Upper lobe of left lung (tissue), 6 donors: ENCODE data around the gene TMCO5A. TPM values are rescaled to one million over a fixed set of nuclear protein-coding genes. Genes with fewer than 3 reads are reported as not detected.
"Not testable (repeated sequence)": the region's sequence is repeated elsewhere in the genome, so short reads cannot be mapped to it uniquely, and the experiment has no call there.

Experiments
- ATAC-seq, 2 donors: fragments of 200-7000 bp; cut with Tn5 transposase; one replicate each; pipeline ENCODE4 v1.9.1; 2022; ENCODE audit warnings: mild to moderate bottlenecking in 2 of 2, moderate library complexity in 2 of 2; ENCODE audit not compliant: low FRiP score in 2 of 2
- DNase-seq, 2 donors: peaks; one replicate each; pipeline ENCODE4 v3.0.0-alpha.2; 2019 to 2020
- H3K27ac ChIP-seq, 4 donors: fragments of 200-600 bp; sonication (generic); one replicate each; pipeline ENCODE4 v1.5.1; 2016 to 2019
- H3K27me3 ChIP-seq, 4 donors: fragments of 200-600 bp; sonication (generic); one replicate each; pipeline ENCODE4 v1.5.1; 2017 to 2019
- H3K36me3 ChIP-seq, 4 donors: fragments of 200-600 bp; sonication (generic); one replicate each; pipeline ENCODE4 v1.5.1; 2016 to 2019
- H3K4me1 ChIP-seq, 4 donors: fragments of 200-600 bp; sonication (generic); one replicate each; pipeline ENCODE4 v1.5.1; 2018 to 2019
- H3K4me3 ChIP-seq, 4 donors: fragments of 200-600 bp; sonication (generic); one replicate each; pipeline ENCODE4 v1.5.1; 2017 to 2019; ENCODE audit warnings: mild to moderate bottlenecking in 2 of 4, moderate library complexity in 1 of 4
- H3K9me3 ChIP-seq, 4 donors: fragments of 200-600 bp; sonication (generic); one replicate each; pipeline ENCODE4 v1.5.1; 2018 to 2019
- CTCF ChIP-seq, 6 experiments: fragments of 450-650 bp in 4 of 6; fragments of 200-600 bp in 2 of 6; sonication (generic) in 2 of 6; IDR thresholded peaks; one replicate each; pipeline ENCODE4 v1.5.1; 2016 to 2019; ENCODE audit warnings: antibody characterized with exemption in 6 of 6
- EP300 ChIP-seq, 4 donors: sonication (generic); formaldehyde crosslinking; IDR thresholded peaks; one replicate each; pipeline ENCODE4 v1.5.1; 2017; ENCODE audit warnings: antibody characterized with exemption in 4 of 4, control low read depth in 2 of 4
- POLR2A ChIP-seq, 4 donors: fragments of 450-650 bp; IDR thresholded peaks; one replicate each; pipeline ENCODE4 v1.5.1; 2016 to 2017; ENCODE audit warnings: antibody characterized with exemption in 4 of 4, mild to moderate bottlenecking in 2 of 4
- POLR2AphosphoS5 ChIP-seq, 2 donors: sonication (generic); formaldehyde crosslinking; IDR thresholded peaks; one replicate each; pipeline ENCODE4 v1.5.1; 2017; ENCODE audit warnings: antibody characterized with exemption in 2 of 2
- WGBS, 2 donors: methylation state at CpG; one replicate each; pipeline ENCODE4 v1.1.5; 2017 to 2018; 5-methylcytosine and 5-hydroxymethylcytosine counted together
- total RNA-seq, 6 donors: library from RNA; depleted of rRNA in 4 of 6; stranded (reverse); fragments of >200 nt in 4 of 6; gene quantifications; one replicate each; pipeline versions ENCODE4 v1.1.0 to v1.2.1, GENCODE V29; 2016 to 2021
- donor health status: DM: no; HTN: no; CAD: no; lungs with moderate emphysema.
- donor health status: DM: no; HTN: yes; CAD: no; lungs with severe emphysema.

Gene TMCO5A
- total RNA-seq, 6 donors from 2014 or later, result 2.0 TPM; not detected in 5

GRCh38 chr15:37940876-37941275 lies 6.4 kb downstream of the TMCO5A start:
- DNase-seq (no peak), ATAC-seq (no peak)
- no peak for TF ChIP-seq POLR2A (IDR thresholded peaks at IDR 0.05)
- no peak for TF ChIP-seq EP300 (IDR thresholded peaks at IDR 0.05)
- no peak for TF ChIP-seq CTCF (IDR thresholded peaks at IDR 0.05)
- no peak for TF ChIP-seq POLR2AphosphoS5 (IDR thresholded peaks at IDR 0.05)
- Histone ChIP-seq H3K4me3 (no peak overlapping the region), H3K27ac (no peak overlapping the region), H3K27me3 (no peaks in the 10 kb centered on the region), H3K36me3 (no peaks in the 10 kb centered on the region), H3K4me1 (no peaks in the 10 kb centered on the region), H3K9me3 (no peaks in the 10 kb centered on the region)
- WGBS, 2 donors, result 39 to 45% methylated on average over 3 of the region's 3 CpGs

- ATAC-seq (no peak), DNase-seq (no peak)
- no peaks in the 10 kb centered on the region for H3K27me3 ChIP-seq
- no peak overlapping the region for H3K4me3 ChIP-seq
- TF ChIP-seq EP300 (IDR thresholded peaks at IDR 0.05) (no peak), CTCF (IDR thresholded peaks at IDR 0.05) (no peak), POLR2A (IDR thresholded peaks at IDR 0.05) (no peak), POLR2AphosphoS5 (IDR thresholded peaks at IDR 0.05) (no peak)
- H3K36me3 ChIP-seq, result no peaks in the 10 kb centered on the region
- no peaks in the 10 kb centered on the region for H3K4me1 ChIP-seq
- H3K9me3 ChIP-seq, result no peaks in the 10 kb centered on the region
- no peak overlapping the region for H3K27ac ChIP-seq
Observed at GRCh38 chr15:37941779-37942178, 7.3 kb downstream of the TMCO5A start.

- Histone ChIP-seq H3K4me3 (no peak overlapping the region), H3K27me3 (no peaks in the 10 kb centered on the region), H3K36me3 (no peaks in the 10 kb centered on the region), H3K9me3 (no peaks in the 10 kb centered on the region), H3K4me1 (no peaks in the 10 kb centered on the region), H3K27ac (no peak overlapping the region)
- TF ChIP-seq POLR2AphosphoS5 (IDR thresholded peaks at IDR 0.05), result no peak
- TF ChIP-seq POLR2A (IDR thresholded peaks at IDR 0.05), result no peak
- TF ChIP-seq EP300 (IDR thresholded peaks at IDR 0.05), result no peak
- no peak for TF ChIP-seq CTCF (IDR thresholded peaks at IDR 0.05)
- WGBS, 2 donors, result 75 to 77% methylated on average over 2 to 4 of the region's 4 CpGs
- DNase-seq (no peak), ATAC-seq (no peak)
Observed at GRCh38 chr15:37951999-37952398, 17.6 kb downstream of the TMCO5A start.

- H3K27ac ChIP-seq, H3K27me3 ChIP-seq, H3K4me1 ChIP-seq, H3K9me3 ChIP-seq, H3K4me3 ChIP-seq, H3K36me3 ChIP-seq, ATAC-seq, DNase-seq: not testable (repeated sequence)
- 77 to 81% methylated on average over 1 of the region's 1 CpG for WGBS, 2 donors
Observed at GRCh38 chr15:37960742-37961141, 26.3 kb downstream of the TMCO5A start.

- TF ChIP-seq CTCF (IDR thresholded peaks at IDR 0.05) (no peak), POLR2A (IDR thresholded peaks at IDR 0.05) (no peak), POLR2AphosphoS5 (IDR thresholded peaks at IDR 0.05) (no peak), EP300 (IDR thresholded peaks at IDR 0.05) (no peak)
- Histone ChIP-seq H3K4me3 (no peak overlapping the region), H3K4me1 (no peaks in the 10 kb centered on the region), H3K36me3 (no peaks in the 10 kb centered on the region), H3K27ac (no peak overlapping the region), H3K27me3 (no peaks in the 10 kb centered on the region), H3K9me3 (no peaks in the 10 kb centered on the region)
- no peak for ATAC-seq
- WGBS, 2 donors, result 50 to 67% methylated on average over 1 of the region's 1 CpG
- DNase-seq, result no peak
Observed at GRCh38 chr15:37967788-37968187, 33.3 kb downstream of the TMCO5A start.
